HK-2 (cell line): ENCODE results near the gene PTPRM.
"Not testable (repeated sequence)": the region's sequence is repeated elsewhere in the genome, so short reads cannot be mapped to it uniquely, and the experiment has no call there.

Experiments used
- DNase-seq: peaks from one replicate; pipeline ENCODE4 v3.0.0-alpha.2; 2018; ENCODE audit not compliant: unreplicated experiment

Gene PTPRM

DNA sequence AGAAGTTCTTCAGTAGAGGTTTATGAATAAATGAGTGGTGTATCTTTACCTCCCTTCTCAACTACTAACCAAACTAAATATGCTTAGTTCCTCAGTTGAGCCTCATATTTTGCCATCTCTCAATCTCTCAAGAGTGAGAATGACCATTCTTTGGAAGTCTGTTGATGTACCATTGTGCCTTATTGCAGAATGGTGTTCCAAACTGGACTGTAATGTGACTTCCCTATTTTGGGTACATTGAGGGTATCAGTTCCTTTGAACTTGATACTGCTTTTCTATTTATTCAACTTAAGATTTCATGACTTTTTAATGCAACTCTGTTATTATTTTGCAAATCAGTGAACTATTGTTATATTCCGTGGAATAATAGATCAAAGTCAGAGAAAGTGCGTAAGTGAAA is 159.4 kb downstream of the PTPRM start:
- no peak for DNase-seq

DNA sequence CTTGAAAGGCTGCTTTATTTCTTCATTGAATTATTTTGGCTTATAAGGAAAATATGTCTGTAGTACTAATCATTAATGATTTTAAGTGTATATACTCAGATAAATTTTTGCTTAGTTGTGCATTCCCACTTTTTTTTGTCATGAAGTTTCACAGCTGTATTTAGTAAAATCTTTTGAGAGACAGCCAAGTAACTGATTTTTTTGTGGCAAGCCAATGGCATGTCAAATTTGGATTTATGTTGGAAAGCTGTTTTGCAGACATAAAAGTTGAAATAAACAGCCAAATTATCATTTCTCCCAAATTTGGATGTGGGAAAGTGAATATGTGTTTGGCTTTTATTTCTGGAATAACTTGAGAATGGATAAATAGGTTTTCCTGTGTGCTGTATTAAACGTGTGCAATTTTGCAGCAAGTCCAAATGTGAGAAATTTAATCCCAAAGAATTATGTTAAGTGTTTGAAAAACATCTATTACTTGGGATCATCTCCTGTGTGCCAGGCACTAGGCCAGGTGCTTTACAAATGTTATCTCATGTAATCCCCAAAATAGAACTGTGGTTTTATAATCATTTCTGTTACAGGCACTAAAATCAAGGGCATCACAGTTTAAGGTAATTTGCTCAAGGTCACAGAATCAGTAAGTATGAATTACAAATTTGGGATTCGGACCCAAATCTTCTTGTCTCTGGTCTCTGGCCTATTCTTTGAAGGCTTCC is 160.4 kb downstream of the PTPRM start:
- no peak for DNase-seq

DNA sequence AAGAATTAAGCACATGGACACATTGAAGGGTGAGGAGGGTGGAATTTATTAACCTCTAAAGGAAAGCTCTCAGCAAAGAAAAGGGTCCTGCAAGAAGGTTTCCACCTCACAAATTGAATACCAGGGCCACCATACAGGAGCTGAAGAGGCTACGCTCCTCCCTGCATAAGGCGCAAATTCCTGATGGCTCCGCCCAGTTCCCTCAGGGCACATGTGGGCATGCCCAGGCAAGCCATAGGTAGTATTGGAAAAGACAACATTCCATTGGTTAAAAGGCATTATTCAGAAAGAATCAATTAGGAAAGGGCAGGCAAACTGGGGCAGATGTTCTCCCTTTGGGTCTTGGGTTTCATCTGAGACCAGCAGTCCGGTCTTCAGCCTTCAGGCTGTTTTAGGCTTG is 161.2 kb downstream of the PTPRM start:
- no peak for DNase-seq

DNA sequence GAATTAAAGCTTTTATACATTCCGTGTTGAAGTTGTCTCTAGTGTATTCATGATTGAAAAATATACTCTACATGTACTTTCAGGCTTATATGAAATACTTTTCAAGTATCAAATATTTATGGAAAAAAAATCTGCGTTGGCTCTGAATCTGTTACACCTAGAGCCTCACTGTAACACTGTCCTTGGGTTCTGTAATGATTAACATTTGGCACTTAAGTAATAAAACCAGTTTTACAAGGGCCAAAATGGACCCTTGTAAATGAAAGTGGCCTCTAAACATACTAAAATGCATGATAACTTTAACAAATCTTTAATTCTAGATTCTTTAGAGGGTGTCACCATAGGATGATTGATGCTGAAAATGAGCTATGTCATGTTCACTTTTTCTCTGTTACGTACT is 162.8 kb downstream of the PTPRM start:
- no peak for DNase-seq

DNA sequence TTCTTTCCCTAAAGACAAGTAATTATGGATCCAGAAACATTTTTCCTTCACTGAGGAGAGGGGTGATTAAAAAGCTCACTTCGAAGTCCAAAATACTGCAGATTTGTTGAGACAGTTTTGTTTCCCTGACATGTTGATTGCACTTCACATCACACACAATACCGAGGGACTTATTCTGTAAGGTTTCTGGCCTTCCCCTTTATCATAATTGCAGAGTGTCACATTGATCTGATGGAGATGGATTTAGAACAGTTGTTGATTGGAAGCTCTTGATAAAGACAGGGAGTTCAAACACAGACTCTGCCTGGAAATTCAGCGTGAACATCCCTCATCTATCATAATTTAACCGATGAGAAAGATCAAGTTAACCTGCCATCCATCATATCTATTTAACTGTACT is 163.6 kb downstream of the PTPRM start:
- DNase-seq: no peak

DNA sequence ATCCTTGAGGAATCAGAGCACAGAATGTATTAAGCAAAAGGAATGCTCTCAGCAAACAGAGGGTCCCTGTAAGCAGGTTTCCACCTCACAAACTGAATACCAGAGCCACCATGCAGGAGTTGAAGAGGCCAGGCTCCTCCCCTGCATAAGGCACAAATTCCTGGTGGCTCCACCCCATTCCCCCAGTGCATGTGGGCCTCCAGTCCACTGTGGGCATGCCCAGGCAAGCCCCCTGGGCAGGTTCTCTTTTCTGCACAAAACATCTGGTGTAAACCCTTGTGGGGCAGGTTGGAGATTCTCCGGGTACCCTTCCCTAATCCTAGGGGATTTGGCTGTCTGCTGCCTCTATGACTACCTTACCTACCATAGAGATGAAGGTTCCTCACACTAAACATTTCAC is 166.5 kb downstream of the PTPRM start:
- no peak for DNase-seq

DNA sequence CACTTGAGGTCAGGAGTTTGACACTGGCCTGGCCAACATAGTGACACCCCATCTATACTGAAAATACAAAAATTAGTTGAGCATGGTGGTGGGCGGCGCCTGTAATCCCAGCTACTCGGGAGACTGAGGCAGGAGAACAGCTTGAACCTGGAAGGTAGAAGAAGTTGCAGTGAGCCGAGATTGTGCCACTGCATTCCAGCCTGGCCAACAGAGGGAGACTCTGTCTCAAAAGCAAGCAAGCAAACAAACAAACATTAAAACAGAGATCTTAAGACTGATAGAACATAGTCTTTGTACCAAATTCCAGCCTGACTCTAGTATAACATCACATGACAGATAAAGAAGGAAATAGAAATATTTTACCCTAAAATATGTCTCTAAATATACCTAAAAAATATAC is 168.1 kb downstream of the PTPRM start:
- DNase-seq: no peak

DNA sequence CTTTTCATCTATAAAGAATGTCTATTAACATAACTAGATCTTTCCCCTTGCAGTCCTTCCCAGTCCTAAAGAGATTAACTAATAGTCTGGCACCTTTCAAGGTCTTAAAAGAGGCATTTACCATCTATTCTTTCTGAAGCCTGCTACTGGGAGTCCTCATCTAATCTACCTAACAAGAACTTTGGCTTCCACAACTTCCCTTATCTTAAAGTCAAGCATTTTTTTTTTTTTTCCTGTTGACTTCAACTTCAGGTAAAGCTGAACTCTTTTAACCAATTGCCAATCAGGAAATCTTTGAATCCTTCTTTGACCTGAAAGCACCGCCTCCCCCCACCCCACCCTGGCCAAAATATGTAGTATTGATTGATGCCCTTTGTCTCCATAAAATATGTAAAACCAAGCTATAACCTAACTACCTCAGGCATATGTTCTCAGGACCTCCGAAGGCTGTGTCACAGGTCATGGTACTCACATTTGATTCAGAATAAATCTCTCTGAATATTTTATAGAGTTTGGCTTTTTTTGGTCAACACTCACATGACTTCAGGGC is 168.6 kb downstream of the PTPRM start:
- no peak for DNase-seq

DNA sequence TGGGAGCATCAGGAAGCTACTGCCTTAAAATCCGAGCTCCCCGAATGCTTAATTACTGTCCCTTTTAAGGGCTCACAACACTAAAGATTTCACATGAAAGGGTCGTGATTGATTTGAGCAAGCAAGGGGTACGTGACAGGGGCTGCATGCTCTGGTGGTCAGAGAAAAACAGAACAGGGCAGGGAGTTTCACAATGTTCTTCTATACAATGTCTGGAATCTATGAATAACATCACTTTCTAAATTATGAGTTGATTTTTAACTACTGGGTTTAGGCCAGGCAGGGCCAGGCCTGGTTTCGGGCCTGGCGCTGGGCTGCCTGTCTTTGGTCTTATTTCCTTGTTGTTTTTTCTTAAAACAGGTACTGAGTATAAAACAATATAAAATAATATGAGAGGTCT is 169.4 kb downstream of the PTPRM start:
- not testable (repeated sequence) for DNase-seq

DNA sequence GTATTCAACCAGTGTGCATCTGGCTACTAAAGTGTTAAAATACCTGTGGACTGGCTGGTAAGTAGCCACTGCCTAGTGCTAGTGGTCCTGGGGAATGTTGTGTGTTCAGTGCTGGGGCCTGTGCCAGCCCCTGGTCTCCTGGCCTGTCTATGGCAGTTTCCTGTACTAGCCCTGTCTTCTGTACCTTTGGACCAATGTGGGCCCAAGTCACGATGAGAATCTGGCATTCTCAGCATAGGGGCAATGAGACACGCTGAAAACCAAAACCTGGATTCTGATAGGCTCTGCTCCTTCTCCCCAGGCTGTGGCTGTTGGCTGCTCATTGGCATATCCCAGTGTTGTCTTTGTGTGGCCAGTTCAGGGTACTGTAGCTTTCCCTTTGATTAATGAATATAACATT is 170.4 kb downstream of the PTPRM start:
- DNase-seq: no peak

DNA sequence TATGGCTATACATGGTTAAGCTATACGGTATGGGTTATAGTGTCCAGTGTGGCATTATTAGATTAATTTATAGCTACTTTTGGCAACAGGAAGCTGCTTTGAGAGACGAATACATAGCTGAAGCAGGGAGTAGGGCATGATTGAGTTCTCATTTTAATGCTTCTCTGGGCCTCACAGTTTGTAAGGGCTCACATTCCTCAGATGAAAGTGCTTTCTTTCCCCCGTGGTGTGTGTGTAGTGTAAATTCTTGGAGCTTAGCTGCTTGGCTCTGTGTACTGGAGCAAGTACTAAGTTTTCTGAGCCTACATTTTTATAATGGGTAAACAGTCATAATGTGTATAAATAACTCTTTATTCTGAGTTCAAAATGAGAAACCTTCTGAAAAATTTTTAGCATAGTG is 173.7 kb downstream of the PTPRM start:
- DNase-seq: no peak

DNA sequence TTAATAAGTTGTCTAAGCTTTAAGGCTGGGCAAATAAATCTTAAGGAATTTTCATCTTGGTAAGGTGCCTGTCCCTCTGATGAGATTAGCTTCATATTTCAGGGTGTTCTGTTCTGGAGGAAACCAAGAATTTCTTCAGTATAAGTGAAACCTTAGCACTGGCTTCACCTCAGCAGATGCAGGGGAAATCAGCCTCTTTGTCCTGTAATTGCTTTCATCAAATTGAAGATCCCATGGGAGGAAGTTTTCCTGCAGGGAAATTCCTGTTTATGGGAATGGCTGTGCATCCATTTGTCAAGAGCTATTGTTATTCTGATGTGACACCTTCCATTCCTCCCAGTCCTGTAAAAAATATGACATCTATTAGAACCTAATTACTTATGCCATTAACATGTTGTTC is 174.5 kb downstream of the PTPRM start:
- no peak for DNase-seq

DNA sequence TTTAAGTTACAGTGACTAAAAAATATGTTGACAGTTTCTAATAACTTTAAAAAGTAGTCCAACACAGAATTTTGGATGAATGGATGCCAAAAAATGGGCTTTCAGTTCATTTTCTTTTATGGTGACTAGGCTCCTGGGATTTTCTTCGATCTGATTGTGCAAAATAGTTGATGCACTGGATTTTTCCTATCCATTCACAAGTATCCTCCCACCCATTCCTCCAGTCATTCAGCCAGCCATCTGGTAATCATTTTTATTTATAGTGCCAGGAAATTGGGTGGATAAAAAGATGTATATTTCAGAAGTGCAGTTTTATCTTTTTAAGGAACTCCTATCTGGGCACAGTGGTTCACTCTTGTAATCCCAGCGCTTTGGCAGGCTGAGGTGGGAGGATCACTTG is 175.1 kb downstream of the PTPRM start:
- no peak for DNase-seq

DNA sequence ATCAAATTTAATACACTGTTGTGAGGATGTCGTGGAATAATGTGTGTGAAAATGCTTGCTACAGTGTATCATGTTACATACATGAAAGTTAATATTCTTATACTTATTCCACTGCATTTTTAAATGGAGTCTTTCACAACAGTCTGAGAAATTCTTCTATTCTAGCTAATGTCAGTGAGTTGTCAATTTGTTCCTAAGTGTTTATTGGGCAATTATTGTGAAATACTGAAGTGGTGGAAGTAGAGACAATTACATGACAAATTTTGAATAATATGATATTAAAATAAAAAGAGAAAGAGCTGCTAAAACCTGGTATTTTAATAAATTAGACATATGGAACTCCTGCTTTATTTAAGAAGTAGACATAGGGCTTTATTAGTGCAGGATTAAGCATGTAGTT is 176.1 kb downstream of the PTPRM start:
- no peak for DNase-seq

DNA sequence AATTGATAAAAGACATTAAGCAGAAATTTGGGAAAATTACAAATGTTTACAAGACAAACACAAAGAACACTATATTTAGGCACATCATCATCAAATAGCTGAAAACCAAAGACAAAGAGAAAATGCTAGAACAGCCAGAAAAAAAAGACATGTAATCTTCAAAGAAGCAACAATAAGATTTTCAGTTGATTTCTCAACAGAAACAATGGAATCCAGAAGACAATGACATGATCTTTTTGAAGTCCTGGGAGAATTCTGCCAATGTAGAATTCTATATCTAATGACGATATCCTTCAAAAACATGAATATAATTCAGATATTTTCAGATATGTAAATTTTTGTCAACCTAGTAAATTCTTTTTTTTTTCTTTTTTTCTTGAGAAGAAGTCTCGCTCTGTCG is 179.0 kb downstream of the PTPRM start:
- DNase-seq: no peak

DNA sequence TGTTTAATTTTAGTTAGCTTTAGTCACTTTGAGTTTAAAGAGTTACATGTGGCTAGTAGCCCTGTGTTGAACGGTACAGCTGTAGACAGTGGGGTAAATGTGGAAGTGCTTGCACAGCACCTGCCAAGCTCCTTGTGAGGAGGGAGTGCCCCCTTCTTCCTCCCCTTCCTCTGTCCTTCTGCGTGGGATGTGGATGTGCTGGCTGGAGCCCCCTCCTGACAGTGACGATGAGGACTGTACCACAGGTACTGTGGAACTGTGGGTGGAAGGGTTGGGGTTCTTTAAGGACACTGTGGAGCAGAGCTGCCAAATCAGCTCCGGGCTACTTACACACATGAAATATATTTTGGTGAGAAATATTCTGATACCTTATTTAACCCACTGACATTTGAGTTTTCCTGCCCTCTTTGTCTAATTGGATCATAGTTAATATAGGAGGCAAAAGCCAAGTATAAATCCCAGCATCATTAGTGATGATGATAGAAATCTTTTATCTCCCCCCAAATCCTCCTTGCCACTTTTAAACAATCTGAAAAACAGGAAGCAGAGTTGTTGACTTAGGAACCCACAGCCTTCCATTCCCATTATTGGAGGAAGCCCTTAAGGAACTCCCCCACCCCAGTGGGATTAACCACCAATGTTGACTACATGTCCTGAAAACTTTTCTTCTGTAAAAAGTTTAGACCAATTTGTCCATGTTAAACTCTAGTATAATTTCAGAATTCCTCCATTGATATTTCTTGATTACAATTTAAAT is 181.3 kb downstream of the PTPRM start:
- no peak for DNase-seq

DNA sequence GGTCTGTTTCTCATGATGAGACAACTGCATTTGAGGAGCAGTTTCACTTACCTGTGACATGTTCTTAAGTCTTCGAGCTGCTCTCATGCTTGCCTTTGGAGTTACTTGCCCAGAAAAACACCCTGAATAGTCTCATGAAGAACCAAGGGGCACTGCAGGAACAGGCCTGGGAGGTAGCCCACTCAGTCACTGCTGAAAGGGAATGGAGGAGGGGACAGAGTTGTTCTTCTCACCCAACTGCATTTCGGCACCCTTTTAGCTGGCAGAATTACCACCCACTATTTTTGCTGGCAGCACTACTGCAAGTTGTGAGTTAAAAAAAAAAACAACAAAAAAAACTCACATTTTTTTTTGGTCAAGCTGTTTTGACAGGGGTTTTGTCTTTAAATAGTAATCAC is 181.9 kb downstream of the PTPRM start:
- no peak for DNase-seq

DNA sequence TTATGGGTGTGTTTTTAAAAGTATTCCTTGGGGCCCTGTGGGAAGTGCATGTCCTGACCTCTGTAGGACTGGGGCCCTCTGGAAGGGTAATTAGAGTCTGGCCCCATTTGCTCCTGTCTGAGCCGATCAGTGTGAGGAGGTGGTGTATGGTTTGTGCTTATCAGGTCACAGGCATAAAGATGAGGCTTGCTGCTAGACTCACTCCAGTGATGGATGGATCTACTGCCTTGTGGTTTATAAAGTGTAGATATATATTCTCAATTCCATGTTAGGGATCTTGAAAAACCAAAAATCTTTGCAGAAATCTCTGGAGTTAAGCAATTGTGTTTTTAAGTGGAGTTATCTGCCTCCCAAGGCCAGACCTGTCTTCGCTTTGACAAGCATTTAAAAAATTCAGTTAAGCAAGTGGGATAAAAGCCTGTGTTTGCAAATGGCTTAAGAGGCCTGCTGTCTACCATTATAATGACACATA is 182.4 kb downstream of the PTPRM start:
- DNase-seq: no peak

DNA sequence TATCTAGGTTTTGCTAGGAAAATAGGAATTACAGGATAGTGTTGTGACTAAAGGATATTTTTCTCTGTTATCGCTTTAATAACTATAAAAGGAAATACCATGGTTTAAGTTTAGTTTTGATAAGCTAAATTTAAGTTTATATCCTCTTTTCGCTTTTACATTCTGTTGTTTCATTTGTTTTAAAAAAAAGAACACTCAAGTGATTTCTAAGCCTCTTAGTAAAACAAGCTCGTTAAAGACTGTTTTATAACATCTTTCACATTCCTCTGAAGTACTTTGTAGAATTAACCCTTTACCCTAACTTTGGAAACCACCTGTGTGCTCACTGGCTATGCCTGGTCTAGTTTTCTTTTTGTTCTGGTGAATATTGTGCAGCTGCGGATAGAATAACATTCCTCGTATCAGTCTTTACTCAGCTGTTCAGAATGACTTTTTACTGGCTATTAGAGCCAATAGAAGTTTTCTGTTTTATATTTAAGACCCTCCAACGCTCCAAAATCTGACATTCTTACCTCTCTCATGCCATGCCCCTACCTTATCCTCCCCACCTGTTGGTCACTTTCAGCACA is 183.1 kb downstream of the PTPRM start:
- no peak for DNase-seq

DNA sequence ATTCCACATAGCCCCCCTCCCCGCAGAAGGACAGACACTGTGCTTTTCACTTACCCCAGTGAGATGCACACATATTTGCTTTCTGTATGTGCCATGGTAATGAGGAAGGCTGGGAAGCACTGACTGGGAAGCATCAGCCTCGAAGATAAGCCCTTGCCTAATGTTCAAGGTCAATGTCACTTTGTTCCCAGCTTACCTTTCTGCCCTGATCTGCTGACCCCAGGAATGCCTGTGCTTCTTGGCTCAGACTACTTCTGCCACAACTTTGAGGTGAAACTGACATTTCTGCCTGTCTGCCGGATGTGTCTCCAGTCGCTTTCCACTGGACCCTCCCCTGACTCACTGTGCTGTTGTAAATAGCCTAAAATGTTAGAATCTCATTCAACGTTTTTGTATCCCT is 183.8 kb downstream of the PTPRM start:
- DNase-seq: no peak

DNA sequence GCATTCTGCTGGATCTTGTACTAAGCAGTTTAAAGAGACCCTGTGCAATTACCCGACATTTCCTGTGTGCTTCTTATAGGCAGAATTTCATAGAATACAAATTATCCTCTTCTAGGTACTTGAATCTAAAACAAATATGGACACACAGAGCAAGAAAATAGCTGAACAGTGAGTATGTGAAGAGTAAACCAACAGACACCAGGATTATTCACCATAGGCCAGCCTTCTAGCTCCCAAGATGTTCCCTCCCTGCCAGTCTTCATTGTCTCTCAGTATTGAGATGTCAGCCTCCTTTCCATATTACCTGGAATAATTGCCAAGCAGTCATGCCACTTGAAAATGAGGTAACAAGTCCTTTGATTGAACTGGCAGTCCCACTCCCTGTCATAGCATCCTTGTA is 187.1 kb downstream of the PTPRM start:
- DNase-seq: no peak

DNA sequence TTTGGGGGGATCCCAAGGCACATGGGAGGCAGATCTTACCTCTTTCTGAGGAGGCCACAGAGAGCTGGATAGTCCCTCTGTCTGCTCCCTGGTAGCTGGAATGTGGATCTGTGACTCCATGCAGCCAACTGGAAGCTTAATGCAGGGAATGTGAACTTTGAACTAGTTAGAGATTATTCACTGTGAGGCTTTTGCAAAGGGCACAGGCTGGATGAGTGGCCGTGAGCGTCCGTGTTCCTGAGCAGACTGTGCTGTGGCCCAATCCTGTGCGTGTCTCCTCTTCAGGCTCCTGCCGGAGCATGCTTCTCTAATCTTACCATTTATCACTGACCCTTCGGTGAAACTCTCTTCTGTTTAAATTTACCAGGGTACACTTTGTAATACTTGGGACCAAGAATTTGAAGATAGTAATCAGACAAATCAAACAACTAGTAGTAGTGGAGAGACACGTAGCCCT is 187.6 kb downstream of the PTPRM start:
- no peak for DNase-seq
